ENCODE measurements around the gene TBX2.

DNA sequence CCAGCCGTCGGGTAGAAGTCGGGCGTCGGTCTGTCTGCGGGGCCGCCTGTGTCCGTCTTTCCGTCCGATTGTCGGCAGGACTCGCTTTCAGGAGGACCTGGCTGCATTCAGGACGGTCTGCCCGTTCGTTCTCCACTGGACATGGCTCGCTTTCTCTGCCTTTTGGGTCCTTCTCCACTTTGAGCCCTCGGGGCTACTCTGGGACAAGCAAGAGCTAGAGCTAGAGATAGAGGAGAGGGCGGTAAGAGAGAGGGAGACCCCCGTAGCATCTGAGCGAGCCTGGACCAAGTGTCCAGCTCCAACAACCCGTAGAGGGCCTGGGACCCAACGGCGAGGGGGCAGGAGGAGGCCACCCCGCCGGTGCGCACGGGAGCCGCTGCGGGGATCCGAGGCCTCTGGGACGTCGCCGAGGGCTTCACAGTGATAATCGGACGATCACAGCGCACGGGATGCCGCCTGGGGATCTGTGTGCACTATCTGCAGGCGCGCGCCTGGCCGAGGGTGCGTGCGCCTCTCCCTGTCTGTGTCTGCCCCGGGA is 57.1 kb downstream of the TBX2 start:
- TF ChIP-seq, protein P1, sequence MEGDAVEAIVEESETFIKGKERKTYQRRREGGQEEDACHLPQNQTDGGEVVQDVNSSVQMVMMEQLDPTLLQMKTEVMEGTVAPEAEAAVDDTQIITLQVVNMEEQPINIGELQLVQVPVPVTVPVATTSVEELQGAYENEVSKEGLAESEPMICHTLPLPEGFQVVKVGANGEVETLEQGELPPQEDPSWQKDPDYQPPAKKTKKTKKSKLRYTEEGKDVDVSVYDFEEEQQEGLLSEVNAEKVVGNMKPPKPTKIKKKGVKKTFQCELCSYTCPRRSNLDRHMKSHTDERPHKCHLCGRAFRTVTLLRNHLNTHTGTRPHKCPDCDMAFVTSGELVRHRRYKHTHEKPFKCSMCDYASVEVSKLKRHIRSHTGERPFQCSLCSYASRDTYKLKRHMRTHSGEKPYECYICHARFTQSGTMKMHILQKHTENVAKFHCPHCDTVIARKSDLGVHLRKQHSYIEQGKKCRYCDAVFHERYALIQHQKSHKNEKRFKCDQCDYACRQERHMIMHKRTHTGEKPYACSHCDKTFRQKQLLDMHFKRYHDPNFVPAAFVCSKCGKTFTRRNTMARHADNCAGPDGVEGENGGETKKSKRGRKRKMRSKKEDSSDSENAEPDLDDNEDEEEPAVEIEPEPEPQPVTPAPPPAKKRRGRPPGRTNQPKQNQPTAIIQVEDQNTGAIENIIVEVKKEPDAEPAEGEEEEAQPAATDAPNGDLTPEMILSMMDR (IDR thresholded peaks at IDR 0.05) = no peak
- TF ChIP-seq POLR2A (IDR thresholded peaks at IDR 0.05) (no peak), POLR2AphosphoS5 (IDR thresholded peaks at IDR 0.05; ENCODE audit: insufficient read depth in 1 of 2, low read depth in 1 of 2) (no peak)
